Transverse colon (tissue), 4 donors: ENCODE data around the gene MRAS. TPM values are rescaled to one million over a fixed set of nuclear protein-coding genes. Genes with fewer than 3 reads are reported as not detected.

Source experiments
- DNase-seq: peaks from one replicate; pipeline ENCODE4 v3.0.0-alpha.2; 2019
- H3K27ac ChIP-seq, 4 donors: fragments of 200-600 bp; sonication (generic); 2 replicates each; pipeline ENCODE4 v1.5.1; 2016 to 2018; ENCODE audit warnings: inconsistent platforms in 4 of 4
- H3K27me3 ChIP-seq: fragments of 200-600 bp; sonication (generic); 2 replicates; pipeline ENCODE4 v1.5.1; 2017; ENCODE audit warnings: inconsistent platforms
- H3K36me3 ChIP-seq, 4 donors: fragments of 200-600 bp; sonication (generic); 2 replicates each; pipeline ENCODE4 v1.5.1; 2017 to 2019; ENCODE audit warnings: inconsistent platforms in 4 of 4
- H3K4me1 ChIP-seq, 4 donors: fragments of 200-600 bp; sonication (generic); 2 replicates each; pipeline ENCODE4 v1.5.1; 2017 to 2020; ENCODE audit warnings: inconsistent platforms in 4 of 4
- H3K4me3 ChIP-seq, 4 donors: fragments of 200-600 bp; sonication (generic); 1 replicate in 1 of 4; 2 replicates in 3 of 4; pipeline versions ENCODE4 v1.5.1 to v1.6.1; 2017 to 2019; ENCODE audit warnings: inconsistent platforms in 4 of 4
- H3K9me3 ChIP-seq, 2 donors: fragments of 200-600 bp; sonication (generic); 2 replicates each; pipeline ENCODE4 v1.5.1; 2017 to 2019; ENCODE audit warnings: inconsistent platforms in 2 of 2
- EP300 ChIP-seq: sonication (generic); formaldehyde crosslinking; IDR thresholded peaks from one replicate; pipeline ENCODE4 v1.6.1; 2017; ENCODE audit warnings: antibody characterized with exemption, low read depth
- POLR2A ChIP-seq: fragments of 450-650 bp; IDR thresholded peaks from one replicate; pipeline ENCODE4 v1.6.1; 2016; ENCODE audit warnings: antibody characterized with exemption, mild to moderate bottlenecking, moderate library complexity
- POLR2AphosphoS5 ChIP-seq, 3 donors: sonication (generic); formaldehyde crosslinking; IDR thresholded peaks; one replicate each; pipeline ENCODE4 v1.6.1; 2016; ENCODE audit warnings: antibody characterized with exemption in 3 of 3
- WGBS, 2 donors: methylation state at CpG; one replicate each; pipeline ENCODE4 v1.1.5; 2018; ENCODE audit warnings: low coverage in 1 of 2; 5-methylcytosine and 5-hydroxymethylcytosine counted together
- in situ Hi-C, 4 donors: fragments of 200-750 bp; cut with MboI; loops; one replicate each; pipeline versions ENCODE4 v1.15.0 to v1.15.1; 2017; ENCODE audit warnings: low sequenced_read_pairs in 3 of 4, low pct_ligation_motif_present in 1 of 4, low pct_unique_long_range_greater_than_20kb in 1 of 4
- intact Hi-C: fragments of 100-400 bp; cut with DNase I; formaldehyde crosslinking; loops from one replicate; pipeline ENCODE4 v1.15.1; 2023; ENCODE audit warnings: low total_unique reads
- total RNA-seq, 4 donors: library from RNA; depleted of rRNA; stranded (reverse); fragments of >200 nt; gene quantifications; one replicate each; pipeline ENCODE4 v1.1.0, GENCODE V29; 2016
- TF ChIP-seq, protein P1 (sequence below), 5 experiments: fragments of 200-600 bp in 3 of 5; fragments of 450-650 bp in 2 of 5; sonication (generic) in 3 of 5; IDR thresholded peaks; 1 replicate in 2 of 5; 2 replicates in 3 of 5; pipeline ENCODE4 v1.5.1; 2016 to 2017; ENCODE audit warnings: antibody characterized with exemption in 5 of 5, inconsistent platforms in 3 of 5, mild to moderate bottlenecking in 2 of 5, moderate library complexity in 1 of 5

Gene MRAS
- total RNA-seq, 4 donors from 2014 or later = 3.0 to 9.6 (median 6.3) TPM

DNA sequence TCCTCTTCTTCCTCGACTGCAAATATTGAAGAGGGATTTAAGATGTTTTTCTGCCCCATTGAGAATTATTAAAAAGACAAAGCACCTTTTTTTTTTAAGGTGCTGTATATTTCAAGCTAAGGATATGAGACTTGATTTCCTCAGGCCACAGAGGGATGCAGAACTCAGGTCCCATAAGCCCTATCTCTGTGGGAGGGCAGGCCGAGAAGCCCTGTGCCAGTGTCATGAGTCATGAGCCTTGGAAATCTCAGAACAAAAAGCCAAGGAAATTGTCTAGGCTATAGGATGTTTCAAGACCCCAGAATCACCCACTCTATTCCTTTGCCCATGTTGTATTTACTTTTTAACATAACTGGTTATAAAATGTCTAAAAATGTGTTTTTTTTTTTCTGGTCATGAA, 93.4 kb downstream of the MRAS start:
- Histone ChIP-seq H3K27me3 (peaks cover 2% of the 10 kb centered on the region), H3K4me1 (no peaks in the 10 kb centered on the region), H3K4me3 (no peak overlapping the region), H3K27ac (no peak overlapping the region), H3K36me3 (no peaks in the 10 kb centered on the region), H3K9me3 (no peaks in the 10 kb centered on the region)
- DNase-seq = no peak
- TF ChIP-seq POLR2A (no peak), POLR2AphosphoS5 (IDR thresholded peaks at IDR 0.05) (no peak), EP300 (no peak)
- TF ChIP-seq, protein P1, sequence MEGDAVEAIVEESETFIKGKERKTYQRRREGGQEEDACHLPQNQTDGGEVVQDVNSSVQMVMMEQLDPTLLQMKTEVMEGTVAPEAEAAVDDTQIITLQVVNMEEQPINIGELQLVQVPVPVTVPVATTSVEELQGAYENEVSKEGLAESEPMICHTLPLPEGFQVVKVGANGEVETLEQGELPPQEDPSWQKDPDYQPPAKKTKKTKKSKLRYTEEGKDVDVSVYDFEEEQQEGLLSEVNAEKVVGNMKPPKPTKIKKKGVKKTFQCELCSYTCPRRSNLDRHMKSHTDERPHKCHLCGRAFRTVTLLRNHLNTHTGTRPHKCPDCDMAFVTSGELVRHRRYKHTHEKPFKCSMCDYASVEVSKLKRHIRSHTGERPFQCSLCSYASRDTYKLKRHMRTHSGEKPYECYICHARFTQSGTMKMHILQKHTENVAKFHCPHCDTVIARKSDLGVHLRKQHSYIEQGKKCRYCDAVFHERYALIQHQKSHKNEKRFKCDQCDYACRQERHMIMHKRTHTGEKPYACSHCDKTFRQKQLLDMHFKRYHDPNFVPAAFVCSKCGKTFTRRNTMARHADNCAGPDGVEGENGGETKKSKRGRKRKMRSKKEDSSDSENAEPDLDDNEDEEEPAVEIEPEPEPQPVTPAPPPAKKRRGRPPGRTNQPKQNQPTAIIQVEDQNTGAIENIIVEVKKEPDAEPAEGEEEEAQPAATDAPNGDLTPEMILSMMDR (IDR thresholded peaks at IDR 0.05) = no peak
- WGBS, 2 donors = 61 to 71% methylated on average over 1 to 2 of the region's 2 CpGs
- in situ Hi-C loops (no loop called here), intact Hi-C loops (no loop called here)

DNA sequence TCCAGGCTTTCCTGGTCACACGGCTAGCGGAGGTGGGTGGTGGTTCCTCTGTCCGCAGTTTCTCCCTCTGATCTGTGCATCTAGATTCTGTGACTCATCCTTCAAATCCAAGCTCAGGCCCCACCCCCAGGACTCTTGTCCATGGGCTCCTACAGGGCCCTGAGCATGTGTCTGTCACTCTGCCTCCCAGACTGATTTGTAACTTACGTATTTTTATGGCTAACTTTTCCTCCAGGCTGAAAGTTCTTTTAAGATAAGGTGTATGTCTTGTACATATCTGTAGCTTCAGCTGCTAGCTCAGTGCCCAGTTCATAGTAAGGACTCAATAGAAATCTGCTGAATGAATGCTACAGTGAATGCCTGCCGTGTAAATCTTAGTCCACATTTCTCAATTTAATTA, 94.1 kb downstream of the MRAS start:
- in situ Hi-C loops (no loop called here), intact Hi-C loops (no loop called here)
- no peak overlapping the region for H3K27ac ChIP-seq
- H3K27me3 ChIP-seq = no peaks in the 10 kb centered on the region
- H3K4me1 ChIP-seq = no peaks in the 10 kb centered on the region
- TF ChIP-seq EP300 (no peak), POLR2AphosphoS5 (IDR thresholded peaks at IDR 0.05) (no peak), POLR2A (no peak)
- TF ChIP-seq, protein P1 (IDR thresholded peaks at IDR 0.05) = no peak
- DNase-seq = no peak
- H3K9me3 ChIP-seq = no peaks in the 10 kb centered on the region
- no peaks in the 10 kb centered on the region for H3K36me3 ChIP-seq
- H3K4me3 ChIP-seq = no peak overlapping the region
- 72 to 100% methylated on average over 2 to 5 of the region's 5 CpGs for WGBS, 2 donors

DNA sequence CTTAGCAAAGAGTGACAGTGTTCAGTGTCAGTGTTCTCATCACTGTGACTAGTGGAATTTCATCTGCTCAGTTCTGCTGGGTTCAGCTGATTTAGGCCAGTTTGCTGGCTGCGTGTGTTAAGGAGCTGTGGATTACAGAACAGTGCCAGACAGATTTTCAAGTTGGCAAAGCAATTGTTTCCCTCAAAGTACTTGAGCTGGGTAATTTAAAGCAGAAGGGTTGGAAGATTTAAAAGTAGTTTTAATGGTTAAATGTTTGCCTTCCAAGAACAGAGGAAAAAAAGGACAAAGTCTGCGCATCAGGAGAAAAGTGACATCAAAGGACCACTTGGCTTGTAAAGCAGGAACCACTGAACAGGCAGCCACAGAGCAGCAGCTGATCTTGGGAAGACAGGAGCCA, 94.7 kb downstream of the MRAS start:
- 81 to 87% methylated on average over 2 of the region's 2 CpGs for WGBS, 2 donors
- DNase-seq = no peak
- H3K9me3 ChIP-seq = no peaks in the 10 kb centered on the region
- H3K27ac ChIP-seq = no peak overlapping the region
- in situ Hi-C loops (no loop called here), intact Hi-C loops (no loop called here)
- no peaks in the 10 kb centered on the region for H3K36me3 ChIP-seq
- H3K27me3 ChIP-seq = no peaks in the 10 kb centered on the region
- TF ChIP-seq POLR2A (no peak), POLR2AphosphoS5 (IDR thresholded peaks at IDR 0.05) (no peak), EP300 (no peak)
- TF ChIP-seq, protein P1 (IDR thresholded peaks at IDR 0.05) = no peak
- H3K4me1 ChIP-seq = no peaks in the 10 kb centered on the region
- H3K4me3 ChIP-seq = no peak overlapping the region

DNA sequence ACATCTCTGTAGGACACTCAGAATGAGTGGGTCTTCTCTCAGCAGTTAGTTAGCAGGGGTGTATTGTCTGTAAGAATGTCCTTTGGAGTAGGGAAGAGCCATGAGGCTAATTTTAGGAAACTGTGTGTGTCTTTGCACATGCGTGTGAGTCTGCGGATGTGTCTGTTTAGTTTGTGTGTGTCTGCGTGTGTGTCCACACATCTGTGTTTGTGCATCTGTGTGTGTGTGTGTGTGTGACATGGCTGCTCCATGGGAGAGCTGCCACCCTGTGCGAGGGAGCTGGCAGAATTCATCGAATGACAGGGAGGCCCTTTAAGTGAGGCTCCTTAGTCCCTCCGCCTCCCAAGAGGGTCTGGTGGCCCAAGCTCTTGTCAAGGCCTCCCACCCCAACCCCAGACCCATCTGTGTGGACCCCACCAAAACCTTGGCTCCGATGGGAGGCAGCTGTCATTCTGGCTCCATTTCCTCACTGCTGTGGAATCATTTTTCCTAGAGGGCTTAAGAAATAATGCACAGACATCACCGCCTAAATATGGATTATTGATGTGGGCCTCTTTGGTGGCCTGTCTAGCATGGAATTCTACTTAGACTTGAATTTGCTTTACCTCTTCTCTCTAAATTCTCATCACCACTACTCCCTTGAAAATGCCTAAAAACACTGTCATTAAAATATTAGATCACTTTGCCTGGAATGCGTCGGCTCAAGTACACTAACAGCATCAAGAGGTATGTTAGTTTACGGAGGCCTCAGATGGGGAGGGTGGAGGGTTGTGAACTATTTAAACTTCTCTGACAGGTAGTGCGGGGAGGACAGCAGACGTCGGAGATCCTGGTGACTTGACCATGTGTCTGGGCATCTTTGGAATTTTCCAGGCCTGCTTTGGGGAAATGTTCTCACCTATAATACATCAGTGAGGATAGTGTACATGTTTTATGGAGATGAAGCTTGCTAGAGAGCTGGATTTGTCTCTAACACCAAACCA, 95.4 kb downstream of the MRAS start:
- 89 to 95% methylated on average over 6 to 14 of the region's 14 CpGs for WGBS, 2 donors
- intact Hi-C loops = no loop called here
- in situ Hi-C loops = no loop called here
- Histone ChIP-seq H3K4me3 (no peak overlapping the region), H3K27ac (no peak overlapping the region), H3K36me3 (no peaks in the 10 kb centered on the region), H3K4me1 (no peaks in the 10 kb centered on the region), H3K9me3 (no peaks in the 10 kb centered on the region), H3K27me3 (no peaks in the 10 kb centered on the region)
- TF ChIP-seq POLR2A (no peak), POLR2AphosphoS5 (IDR thresholded peaks at IDR 0.05) (no peak), EP300 (no peak)
- TF ChIP-seq, protein P1 (IDR thresholded peaks at IDR 0.05) = no peak
- DNase-seq = no peak
